IPS DF 6.9 (cell line): ENCODE results near the gene BICD2.
A peak's percentile ranks its signal among the peaks of the same experiment; 100 is the strongest.

Source experiments
- DNase-seq: peaks from one replicate; pipeline ENCODE4 v3.0.0-alpha.2; 2013; ENCODE audit warnings: low read depth, low spot score
- H3K27ac ChIP-seq: one replicate; pipeline ENCODE4 v1.5.1; 2013; ENCODE audit warnings: low read length, control low read depth
- H3K27me3 ChIP-seq: 2 replicates; pipeline ENCODE4 v1.6.1; 2013; ENCODE audit warnings: mild to moderate bottlenecking, low read length; ENCODE audit not compliant: control insufficient read depth, insufficient read depth
- H3K36me3 ChIP-seq: 2 replicates; pipeline ENCODE4 v1.6.1; 2013; ENCODE audit warnings: low read length; ENCODE audit not compliant: control insufficient read depth, insufficient read depth
- H3K4me1 ChIP-seq: 2 replicates; pipeline ENCODE4 v1.6.1; 2013; ENCODE audit warnings: low read length; ENCODE audit not compliant: control insufficient read depth, insufficient read depth
- H3K4me3 ChIP-seq: 2 replicates; pipeline ENCODE4 v1.5.1; 2013; ENCODE audit warnings: mild to moderate bottlenecking, low read length
- H3K9me3 ChIP-seq: 2 replicates; pipeline ENCODE4 v1.6.1; 2013; ENCODE audit warnings: low read length, inconsistent platforms; ENCODE audit not compliant: control insufficient read depth, insufficient read depth
- WGBS: extraction: QIAGEN DNeasy Blood & Tissue Kit; methylation state at CpG from one replicate; pipeline ENCODE4 v1.1.7; 2013; ENCODE audit warnings: mixed read lengths, missing lambda C conversion rate; ENCODE audit not compliant: insufficient read length, insufficient coverage; 5-methylcytosine and 5-hydroxymethylcytosine counted together

Gene BICD2

DNA sequence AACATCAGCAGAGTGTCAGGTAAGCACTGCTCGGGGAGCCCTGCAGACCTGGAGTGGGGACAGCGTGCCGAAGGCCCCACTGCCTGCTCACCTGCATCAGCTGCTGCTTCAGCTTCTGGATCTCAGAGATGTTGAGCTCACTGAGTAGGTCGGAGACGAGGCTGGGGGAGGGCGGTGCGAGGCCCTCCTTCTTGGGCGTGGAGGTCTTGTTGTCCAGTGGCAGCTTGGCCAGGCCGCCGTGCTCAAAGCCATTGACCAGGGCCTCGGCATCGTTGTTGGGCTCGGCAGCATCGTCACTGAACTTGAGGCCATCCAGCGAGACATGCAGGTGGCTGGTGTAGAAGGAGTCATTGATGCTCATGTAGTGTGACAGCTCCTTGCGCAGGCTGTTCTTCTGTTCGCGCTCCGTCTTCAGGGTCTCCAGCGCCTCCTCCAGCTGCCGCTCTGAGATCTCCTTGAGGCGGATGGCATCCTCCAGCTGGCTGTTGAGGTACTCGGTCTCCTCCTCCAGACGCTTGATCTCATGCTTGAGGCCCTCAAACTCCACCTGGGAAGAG is 44.3 kb downstream of the BICD2 start:
- Histone ChIP-seq H3K36me3 (peaks cover 40% of the 10 kb centered on the region), H3K27me3 (no peaks in the 10 kb centered on the region), H3K27ac (no peak overlapping the region), H3K4me1 (no peaks in the 10 kb centered on the region; the same call in 1 of the 2 replicates), H3K4me3 (no peak overlapping the region), H3K9me3 (no peaks in the 10 kb centered on the region)
- no CpG with 5 or more reads among the region's 24 CpGs for WGBS
- no peak for DNase-seq

DNA sequence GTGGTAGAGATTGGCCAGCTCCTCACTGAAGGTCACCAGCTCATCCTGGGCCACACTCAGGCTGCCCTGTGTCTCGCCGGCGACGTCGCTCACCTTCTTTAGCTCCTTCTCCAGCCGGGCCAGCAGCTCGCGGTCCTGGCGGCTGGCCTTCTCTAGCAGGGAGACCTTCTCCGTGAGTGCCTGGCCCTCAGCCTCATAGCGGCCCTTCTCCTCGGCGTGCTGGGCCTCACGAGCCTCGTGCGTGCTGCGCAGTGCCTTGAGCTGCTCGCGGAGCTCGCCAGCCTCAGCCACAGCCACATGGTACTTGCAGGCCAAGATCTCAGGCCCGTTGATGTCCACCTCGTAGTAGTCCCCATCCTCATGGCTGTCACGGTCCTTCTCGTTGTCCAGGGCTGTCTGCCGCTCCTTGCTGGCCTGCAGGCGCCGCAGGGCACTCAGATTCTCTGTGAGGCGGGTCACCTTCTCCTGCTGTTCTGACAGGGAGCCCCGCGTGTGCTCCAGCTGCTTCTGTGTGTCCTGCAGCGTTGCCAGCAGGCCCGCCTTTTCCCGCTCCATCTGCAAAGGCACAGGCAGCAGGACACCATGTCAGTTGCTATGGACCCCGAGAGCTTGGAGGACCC is 45.5 kb downstream of the BICD2 start:
- H3K27ac ChIP-seq: no peak overlapping the region
- DNase-seq: no peak
- no peaks in the 10 kb centered on the region; the same call in 1 of the 2 replicates for H3K4me1 ChIP-seq
- no peak overlapping the region for H3K4me3 ChIP-seq
- H3K27me3 ChIP-seq: no peaks in the 10 kb centered on the region
- no peaks in the 10 kb centered on the region for H3K9me3 ChIP-seq
- no CpG with 5 or more reads among the region's 34 CpGs for WGBS
- H3K36me3 ChIP-seq: peaks cover 49% of the 10 kb centered on the region

DNA sequence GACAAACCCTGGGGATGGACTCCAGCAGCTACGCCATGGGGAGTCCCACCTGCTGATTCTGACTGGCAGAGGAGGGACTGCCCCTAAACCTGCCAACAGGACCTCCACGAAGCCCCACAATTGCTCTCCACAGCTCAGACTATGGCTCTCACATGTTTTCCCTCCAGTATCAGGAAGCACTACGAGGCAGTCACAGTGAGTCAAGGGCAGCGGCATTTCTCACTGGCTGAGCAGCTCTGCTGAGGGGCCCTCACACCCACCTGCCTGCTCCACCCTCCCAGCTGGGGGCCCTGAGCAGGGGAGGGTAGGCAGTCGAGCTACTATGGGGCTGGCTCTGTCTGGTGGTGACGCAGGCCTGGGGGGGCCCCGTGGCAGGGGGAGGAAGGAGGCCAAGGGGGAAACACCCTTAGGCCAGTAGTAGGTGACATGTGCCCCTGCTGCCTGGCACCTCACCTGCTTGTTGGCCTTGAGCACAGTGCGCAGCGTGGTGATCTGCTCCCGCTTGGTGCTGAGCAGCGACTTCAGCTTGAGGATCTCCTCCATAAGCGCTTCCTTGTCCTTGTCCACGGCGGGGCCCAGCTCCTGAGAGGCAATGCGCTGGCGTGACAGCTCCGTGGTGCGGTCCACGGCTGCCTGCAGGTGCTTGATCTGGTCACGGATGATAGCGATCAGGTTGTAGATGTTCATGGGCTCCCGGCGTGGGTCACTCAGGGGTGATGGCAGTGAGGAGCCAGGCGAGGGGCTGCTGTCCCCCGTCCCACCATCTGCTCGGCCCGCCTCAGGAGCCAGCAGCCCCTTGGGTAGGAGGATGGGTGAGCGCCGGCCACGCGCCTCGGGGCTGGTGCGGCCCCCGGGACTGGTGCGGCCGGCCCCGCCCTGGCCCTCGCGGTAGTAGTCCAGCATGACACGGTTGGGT is 46.3 kb downstream of the BICD2 start:
- no peaks in the 10 kb centered on the region; the same call in 1 of the 2 replicates for H3K4me1 ChIP-seq
- H3K36me3 ChIP-seq: peaks cover 53% of the 10 kb centered on the region
- H3K9me3 ChIP-seq: no peaks in the 10 kb centered on the region
- no CpG with 5 or more reads among the region's 40 CpGs for WGBS
- no peak for DNase-seq
- no peak overlapping the region for H3K4me3 ChIP-seq
- H3K27ac ChIP-seq: no peak overlapping the region
- H3K27me3 ChIP-seq: no peaks in the 10 kb centered on the region

DNA sequence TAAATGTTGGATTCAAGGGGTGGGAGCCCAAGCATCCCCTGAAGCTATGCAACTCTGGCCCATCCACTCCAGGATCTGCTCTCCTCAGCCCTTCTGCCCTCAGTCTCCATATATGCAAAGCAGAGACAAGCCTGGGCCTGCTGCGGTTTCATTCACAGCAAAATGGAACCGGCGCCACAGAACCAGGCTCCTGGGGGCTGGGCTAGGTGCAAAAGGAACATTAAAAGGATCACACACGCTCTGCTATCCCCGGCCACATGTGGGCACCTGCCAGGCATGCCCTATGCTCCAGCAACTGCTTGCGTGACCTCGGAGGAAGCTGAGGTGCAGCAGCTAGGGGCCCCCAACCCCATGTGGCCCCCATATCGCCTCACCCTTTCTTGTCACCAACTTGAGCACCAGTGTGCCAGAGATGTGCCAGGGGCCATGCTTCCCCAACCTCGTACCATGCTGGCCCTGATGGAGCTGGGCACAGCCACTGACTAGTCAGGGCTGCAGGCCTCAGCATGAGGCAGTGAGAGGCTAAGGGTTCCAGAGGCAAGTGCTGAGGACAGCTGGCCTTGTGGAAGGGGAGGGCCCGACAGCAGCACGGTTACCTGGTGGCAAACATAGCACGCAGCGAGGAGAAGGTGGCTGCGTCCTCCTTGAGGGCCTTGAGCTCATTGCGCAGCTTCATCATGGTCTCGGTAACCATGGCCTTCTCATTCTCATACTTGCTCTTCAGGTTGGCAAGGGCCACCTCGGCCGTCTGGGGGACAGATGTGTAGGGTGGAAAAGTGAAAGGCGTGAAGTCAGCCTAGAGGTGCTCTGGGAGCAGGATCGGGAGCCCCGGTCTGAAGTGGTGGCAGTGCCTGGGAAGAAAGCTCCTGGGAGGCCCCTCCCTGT is 47.2 kb downstream of the BICD2 start:
- H3K4me3 ChIP-seq: no peak overlapping the region
- DNase-seq: no peak
- no peaks in the 10 kb centered on the region for H3K27me3 ChIP-seq
- H3K36me3 ChIP-seq: peaks cover 50% of the 10 kb centered on the region
- H3K9me3 ChIP-seq: no peaks in the 10 kb centered on the region
- no peak overlapping the region for H3K27ac ChIP-seq
- no peaks in the 10 kb centered on the region; the same call in 1 of the 2 replicates for H3K4me1 ChIP-seq
- no CpG with 5 or more reads among the region's 21 CpGs for WGBS

DNA sequence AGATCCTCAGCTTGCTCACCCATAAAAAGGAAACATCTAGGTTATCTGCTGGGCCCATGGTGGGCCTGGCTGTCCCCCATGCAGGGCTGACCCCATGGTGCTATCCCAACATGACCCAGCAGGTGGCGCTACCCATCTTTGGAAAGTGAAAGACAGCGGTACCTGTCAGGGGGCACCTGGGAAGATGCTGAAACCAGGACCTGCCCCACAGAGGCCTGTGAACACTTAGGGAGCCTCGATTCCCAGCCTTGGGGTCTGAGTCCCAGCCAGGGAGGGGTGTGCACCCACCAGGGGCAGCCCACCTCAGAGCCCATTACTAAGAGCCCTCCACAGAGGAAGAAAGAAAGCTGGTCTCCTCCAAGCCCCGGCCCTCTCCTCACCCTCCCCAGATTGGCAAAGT is 48.1 kb downstream of the BICD2 start:
- no peak overlapping the region for H3K4me3 ChIP-seq
- H3K9me3 ChIP-seq: no peaks in the 10 kb centered on the region
- DNase-seq: peak; percentile 33
- no peaks in the 10 kb centered on the region; the same call in 1 of the 2 replicates for H3K4me1 ChIP-seq
- H3K36me3 ChIP-seq: peaks cover 49% of the 10 kb centered on the region
- no peaks in the 10 kb centered on the region for H3K27me3 ChIP-seq
- H3K27ac ChIP-seq: no peak overlapping the region
- no CpG with 5 or more reads among the region's 4 CpGs for WGBS

DNA sequence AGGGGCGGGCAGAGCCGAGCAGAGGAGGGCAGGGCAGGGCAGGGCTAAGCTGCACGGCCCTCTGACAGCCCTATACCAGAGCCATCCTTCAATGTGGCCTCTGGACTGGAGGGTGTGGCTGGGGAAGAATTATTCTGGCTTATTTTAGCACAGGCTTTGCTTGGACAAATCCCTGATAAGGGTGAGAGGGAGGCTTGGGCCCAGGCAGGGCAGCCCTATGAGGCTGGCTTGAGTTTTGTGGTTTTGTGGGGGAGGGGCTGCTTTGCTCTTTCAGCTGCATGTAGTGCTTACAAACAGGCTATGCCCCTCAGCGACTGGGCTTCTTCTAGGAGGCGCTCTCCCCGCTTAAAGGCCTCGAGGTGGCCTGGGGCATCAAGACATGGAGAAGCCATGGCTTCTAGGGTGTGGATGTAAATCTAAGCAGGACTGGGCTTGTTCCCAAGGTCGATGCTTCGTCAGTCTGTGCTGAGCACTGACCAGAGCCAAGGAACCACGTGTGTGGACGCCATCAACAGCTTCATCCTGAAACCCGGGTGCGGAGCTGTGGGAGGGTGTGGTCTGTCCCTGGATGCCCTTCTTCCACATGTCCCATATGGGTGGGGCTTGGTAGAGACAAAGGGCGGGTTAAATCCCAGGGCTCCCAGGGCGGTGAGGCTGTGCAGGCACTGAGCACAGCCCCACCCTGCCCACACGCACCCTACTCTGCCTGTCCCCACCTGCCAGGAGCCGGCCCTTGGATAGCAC is 49.0 kb downstream of the BICD2 start:
- Histone ChIP-seq H3K27me3 (no peaks in the 10 kb centered on the region), H3K9me3 (no peaks in the 10 kb centered on the region), H3K4me1 (no peaks in the 10 kb centered on the region; the same call in 1 of the 2 replicates), H3K27ac (no peak overlapping the region), H3K36me3 (peaks cover 49% of the 10 kb centered on the region), H3K4me3 (no peak overlapping the region)
- WGBS: no CpG with 5 or more reads among the region's 17 CpGs
- no peak for DNase-seq

DNA sequence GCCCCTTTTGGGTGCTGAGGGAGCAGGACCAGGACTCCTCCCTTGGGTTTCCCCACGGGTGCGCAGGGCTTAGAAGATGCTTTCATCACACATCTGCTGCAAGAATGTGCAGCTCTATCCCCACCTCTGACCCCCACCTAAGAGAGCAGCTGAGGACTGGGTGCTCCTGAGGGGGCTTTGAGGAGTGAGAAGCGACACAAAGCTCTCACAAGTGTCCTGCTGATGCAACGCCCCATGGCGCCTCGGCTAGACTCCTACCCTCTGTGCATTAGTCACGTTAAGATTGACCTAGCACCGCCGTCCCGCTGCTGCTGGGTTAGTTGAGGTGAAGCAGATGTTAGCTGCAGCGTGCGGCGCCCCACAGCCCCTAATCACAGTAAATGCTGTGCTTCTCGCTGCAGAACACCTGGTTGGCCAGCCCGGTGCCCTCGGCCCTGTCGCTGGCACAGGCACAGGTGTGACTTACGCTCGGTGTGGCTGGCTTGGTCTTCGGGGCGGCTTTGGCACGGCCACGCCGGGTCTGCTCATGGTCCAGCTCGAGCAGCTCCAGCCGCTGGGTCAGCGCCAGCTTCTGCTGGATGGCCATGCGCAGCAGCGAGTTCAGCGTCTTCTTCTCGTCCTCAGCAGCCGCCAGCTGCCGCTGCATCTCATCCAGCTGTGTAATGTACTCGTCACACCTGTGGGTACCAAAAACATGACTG is 49.7 kb downstream of the BICD2 start:
- Histone ChIP-seq H3K9me3 (no peaks in the 10 kb centered on the region), H3K4me3 (no peak overlapping the region), H3K27me3 (no peaks in the 10 kb centered on the region), H3K36me3 (peaks cover 43% of the 10 kb centered on the region), H3K27ac (no peak overlapping the region), H3K4me1 (no peaks in the 10 kb centered on the region; the same call in 1 of the 2 replicates)
- WGBS: no CpG with 5 or more reads among the region's 34 CpGs
- DNase-seq: no peak

DNA sequence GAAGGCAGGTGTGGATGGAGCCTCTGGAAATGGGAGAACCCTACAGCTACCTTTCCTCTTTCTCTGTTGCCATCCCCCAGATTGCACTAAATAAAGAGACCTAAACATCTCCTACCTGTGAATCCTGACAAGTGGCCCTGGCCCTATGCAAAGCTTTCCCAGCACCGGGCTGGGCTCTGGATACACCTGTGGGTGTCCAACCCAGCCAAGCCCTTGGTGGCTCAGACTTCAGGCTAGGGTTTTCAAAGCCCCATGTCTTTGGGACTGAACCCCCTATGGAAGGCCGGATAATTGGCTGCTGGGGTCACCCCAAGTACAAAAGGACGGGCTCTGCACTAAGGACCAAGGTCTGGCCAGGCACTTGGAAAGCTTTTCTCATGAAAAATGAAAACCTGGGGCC is 50.6 kb downstream of the BICD2 start:
- H3K4me3 ChIP-seq: no peak overlapping the region
- H3K27ac ChIP-seq: no peak overlapping the region
- no peaks in the 10 kb centered on the region for H3K9me3 ChIP-seq
- DNase-seq: no peak
- no CpG with 5 or more reads among the region's 3 CpGs for WGBS
- H3K4me1 ChIP-seq: no peaks in the 10 kb centered on the region; the same call in 1 of the 2 replicates
- H3K36me3 ChIP-seq: peaks cover 34% of the 10 kb centered on the region
- H3K27me3 ChIP-seq: no peaks in the 10 kb centered on the region

DNA sequence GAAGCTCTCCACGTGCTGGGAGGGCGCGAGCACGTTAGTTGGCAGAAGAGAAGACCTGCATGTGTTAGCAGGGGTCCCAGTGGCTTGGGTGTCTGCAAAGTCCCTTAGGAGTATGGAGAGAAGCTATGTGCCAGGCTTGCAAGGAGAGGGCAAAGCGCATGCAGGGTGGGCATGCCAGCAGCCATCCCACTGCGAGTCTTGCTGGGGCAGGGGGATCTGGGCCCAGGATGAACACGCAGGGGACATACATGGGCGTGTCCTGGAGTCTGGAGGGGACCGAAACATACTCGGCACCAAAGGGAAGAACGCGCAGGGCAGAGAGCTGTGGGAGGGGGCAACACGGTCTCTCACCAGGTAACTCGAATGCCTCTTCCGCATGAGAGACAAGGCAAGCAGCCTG is 51.1 kb downstream of the BICD2 start:
- H3K4me1 ChIP-seq: no peaks in the 10 kb centered on the region; the same call in 1 of the 2 replicates
- no peaks in the 10 kb centered on the region for H3K27me3 ChIP-seq
- H3K27ac ChIP-seq: no peak overlapping the region
- DNase-seq: no peak
- peaks cover 29% of the 10 kb centered on the region for H3K36me3 ChIP-seq
- H3K4me3 ChIP-seq: no peak overlapping the region
- no peaks in the 10 kb centered on the region for H3K9me3 ChIP-seq
- no CpG with 5 or more reads among the region's 15 CpGs for WGBS
